Gastrocnemius medialis (tissue), 4 donors: ENCODE results near the gene AFF3.

Source experiments
- POLR2A ChIP-seq, 2 donors: fragments of 450-650 bp; IDR thresholded peaks; one replicate each; pipeline ENCODE4 v1.6.1; 2017; ENCODE audit warnings: antibody characterized with exemption in 2 of 2, mild to moderate bottlenecking in 2 of 2, moderate library complexity in 2 of 2
- TF ChIP-seq, protein P1 (sequence below), 5 experiments: fragments of 450-650 bp in 3 of 5; fragments of 200-600 bp in 2 of 5; sonication (generic) in 2 of 5; IDR thresholded peaks in 4 of 5; conservative IDR thresholded peaks in 1 of 5; 1 replicate in 4 of 5; 2 replicates in 1 of 5; pipeline ENCODE4 v1.5.1; 2016 to 2019; ENCODE audit warnings: antibody characterized with exemption in 5 of 5, mild to moderate bottlenecking in 3 of 5, moderate library complexity in 3 of 5

DNA sequence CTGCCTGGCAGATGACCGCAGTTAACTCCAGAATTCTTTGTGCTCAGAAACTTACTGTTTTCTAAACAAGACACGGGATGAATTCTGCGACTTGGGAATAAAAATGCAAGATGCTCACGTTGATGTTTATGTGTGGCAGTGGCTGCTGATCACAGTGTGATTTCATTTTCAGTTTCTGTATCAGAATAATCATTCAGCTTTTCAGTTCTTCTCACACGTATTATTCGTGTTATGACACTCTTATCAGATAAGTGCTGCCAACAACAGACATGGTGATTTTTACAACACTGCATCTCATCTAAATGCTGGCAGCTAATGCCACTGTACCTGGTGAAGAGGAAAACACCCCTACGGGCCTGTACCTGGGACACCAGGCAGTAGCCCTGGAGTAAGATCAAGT, 379.7 kb downstream of the AFF3 start:
- TF ChIP-seq, protein P1, sequence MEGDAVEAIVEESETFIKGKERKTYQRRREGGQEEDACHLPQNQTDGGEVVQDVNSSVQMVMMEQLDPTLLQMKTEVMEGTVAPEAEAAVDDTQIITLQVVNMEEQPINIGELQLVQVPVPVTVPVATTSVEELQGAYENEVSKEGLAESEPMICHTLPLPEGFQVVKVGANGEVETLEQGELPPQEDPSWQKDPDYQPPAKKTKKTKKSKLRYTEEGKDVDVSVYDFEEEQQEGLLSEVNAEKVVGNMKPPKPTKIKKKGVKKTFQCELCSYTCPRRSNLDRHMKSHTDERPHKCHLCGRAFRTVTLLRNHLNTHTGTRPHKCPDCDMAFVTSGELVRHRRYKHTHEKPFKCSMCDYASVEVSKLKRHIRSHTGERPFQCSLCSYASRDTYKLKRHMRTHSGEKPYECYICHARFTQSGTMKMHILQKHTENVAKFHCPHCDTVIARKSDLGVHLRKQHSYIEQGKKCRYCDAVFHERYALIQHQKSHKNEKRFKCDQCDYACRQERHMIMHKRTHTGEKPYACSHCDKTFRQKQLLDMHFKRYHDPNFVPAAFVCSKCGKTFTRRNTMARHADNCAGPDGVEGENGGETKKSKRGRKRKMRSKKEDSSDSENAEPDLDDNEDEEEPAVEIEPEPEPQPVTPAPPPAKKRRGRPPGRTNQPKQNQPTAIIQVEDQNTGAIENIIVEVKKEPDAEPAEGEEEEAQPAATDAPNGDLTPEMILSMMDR (IDR thresholded peaks at IDR 0.05 in 4 of 5, conservative IDR thresholded peaks at IDR 0.05 in 1 of 5) = no peak
- no peak for TF ChIP-seq POLR2A (IDR thresholded peaks at IDR 0.05)
